HG02610 (cell line): ENCODE results near the gene AKIP1.
"Not testable (repeated sequence)": the region's sequence is repeated elsewhere in the genome, so short reads cannot be mapped to it uniquely, and the experiment has no call there.

ENCODE experiments used
- ATAC-seq: cut with Tn5 transposase; IDR thresholded peaks from one replicate; pipeline ENCODE4 v1.9.1; 2021; ENCODE audit warnings: mild to moderate bottlenecking, moderate library complexity; ENCODE audit not compliant: unreplicated experiment

AKIP1 gene

DNA sequence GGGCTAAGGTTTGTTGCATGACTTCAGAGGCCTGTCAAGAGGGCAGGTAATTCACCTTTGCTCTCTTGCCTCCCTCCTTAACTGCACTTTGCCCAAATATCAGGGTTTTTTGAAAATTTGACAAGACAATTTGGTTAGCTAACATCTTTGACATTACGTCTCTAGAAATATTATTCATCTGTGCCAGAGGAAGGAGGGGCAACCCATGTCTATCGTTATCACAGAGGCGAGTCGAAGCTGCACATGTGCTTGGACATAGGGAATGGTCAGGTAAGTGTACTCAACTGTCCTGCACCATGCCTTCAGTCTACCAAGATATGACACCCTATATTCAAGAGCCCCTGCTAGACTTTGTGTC, 3.7 kb downstream of the AKIP1 start:
- ATAC-seq, result no peak

- ATAC-seq, result no peak
These were observed 6.3 kb downstream of the AKIP1 start for GRCh38 chr11:8917157-8917825.

- no peak for ATAC-seq
These were observed 11.7 kb downstream of the AKIP1 start for GRCh38 chr11:8922691-8923090.

DNA sequence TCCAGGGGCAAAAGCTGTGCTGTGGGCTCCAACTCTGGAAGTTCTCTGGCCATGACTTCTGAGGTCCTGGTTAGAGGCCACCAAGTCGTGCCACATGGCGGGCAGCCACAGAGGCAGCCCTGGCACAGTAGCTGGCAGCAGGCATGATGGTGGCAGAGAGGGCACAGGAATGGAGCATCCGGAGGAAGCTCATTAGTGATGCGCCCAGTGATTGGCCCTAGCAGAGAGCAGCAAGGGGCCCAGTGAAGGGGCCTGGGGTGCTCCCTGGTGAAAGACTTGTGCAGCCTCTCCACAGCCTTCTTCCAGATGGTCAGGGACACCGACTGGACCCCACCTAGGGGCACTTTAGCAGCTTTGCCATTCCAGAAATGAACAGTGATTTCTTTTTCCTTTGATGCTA, 14.7 kb downstream of the AKIP1 start:
- no peak for ATAC-seq

GRCh38 chr11:8926236-8926635, 15.2 kb downstream of the AKIP1 start:
- ATAC-seq, result no peak

- no peak for ATAC-seq
These were observed 16.2 kb downstream of the AKIP1 start for GRCh38 chr11:8927233-8927632.

DNA sequence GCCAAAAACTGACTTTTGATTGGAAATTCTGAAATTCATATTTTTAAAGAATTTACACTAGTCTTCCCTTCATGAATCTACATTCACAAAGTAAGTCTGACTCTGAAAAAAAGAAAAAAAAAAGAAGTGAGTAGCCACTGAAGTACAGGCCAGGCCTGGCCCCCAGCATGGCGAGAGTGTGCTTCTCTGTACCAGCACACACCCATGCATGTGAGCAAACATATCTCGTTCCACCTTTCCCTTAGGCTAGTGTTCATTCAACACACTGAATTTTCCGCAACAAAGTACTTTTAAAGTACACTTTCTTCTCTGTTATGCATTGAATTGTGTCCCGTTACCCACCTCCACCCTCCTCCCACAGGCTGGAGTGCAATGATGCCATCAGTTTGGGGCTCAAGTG, 17.2 kb downstream of the AKIP1 start:
- no peak for ATAC-seq

GRCh38 chr11:8928981-8929615, 18.1 kb downstream of the AKIP1 start:
- ATAC-seq, result no peak

GRCh38 chr11:8930456-8931175, 19.6 kb downstream of the AKIP1 start:
- no peak for ATAC-seq

- no peak for ATAC-seq
These were observed 21.7 kb downstream of the AKIP1 start, which contains the start of gene C11orf16 for GRCh38 chr11:8932564-8933180. TSS of gene C11orf16 (minus strand) at chr11:8932947. CDS start at chr11:8932308, 639 bp downstream.

DNA sequence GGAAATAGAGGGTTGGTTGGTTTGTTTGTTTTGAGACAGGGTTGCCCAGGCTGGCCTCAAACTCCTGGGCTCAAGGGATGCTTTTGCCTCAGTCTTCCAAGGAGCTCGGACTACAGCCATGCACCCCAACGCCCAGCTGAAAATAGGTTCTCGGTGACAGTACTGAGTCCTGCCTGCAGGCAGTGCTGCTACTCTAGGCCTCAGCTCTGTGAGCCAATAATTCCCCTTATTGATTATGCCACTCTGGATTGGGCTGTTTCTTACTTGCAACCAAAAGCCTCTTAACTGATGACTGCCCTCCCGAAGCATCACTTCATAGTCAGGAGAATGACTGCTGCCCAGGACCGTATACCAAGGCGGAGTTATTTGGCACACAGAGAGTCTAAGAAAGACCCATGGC, 22.9 kb downstream of the AKIP1 start:
- ATAC-seq, result no peak

DNA sequence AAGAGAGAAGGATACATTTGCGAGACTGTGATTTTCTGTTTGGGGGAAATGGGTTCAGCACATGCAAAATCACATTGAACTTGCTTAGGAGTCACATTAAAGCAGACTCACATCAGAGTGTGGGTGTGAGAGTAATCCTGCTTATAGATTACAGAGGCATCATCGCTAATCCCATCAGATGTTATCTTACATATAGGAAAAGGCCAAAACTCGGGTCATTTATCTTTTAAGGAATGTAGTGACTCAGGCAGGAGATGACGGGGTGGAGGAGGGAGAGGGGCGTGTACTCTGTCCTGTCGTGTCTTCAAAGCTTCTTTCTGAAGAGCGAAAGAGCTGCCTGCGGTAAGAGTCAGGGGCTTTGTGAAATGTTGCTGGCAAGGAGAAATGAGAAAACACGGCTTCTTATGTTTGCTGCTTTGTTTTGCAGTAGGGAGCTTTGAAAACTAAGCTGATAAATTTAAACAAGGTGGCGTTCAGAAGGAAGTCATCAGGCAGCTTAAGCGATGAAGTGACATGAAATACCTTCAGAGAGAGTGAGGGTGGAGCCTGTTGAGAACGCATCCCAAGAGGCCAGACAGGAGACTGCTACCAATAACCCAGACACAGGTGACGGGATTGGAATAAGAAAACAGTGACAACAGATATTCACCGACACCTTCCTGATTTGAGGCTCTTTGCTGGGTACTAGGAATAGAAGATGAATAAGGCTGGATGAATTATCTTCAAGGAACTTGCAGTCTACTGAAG, 23.9 kb downstream of the AKIP1 start:
- no peak for ATAC-seq

GRCh38 chr11:8935789-8936188, 24.8 kb downstream of the AKIP1 start:
- not testable (repeated sequence) for ATAC-seq

GRCh38 chr11:8937159-8937558, 26.2 kb downstream of the AKIP1 start:
- ATAC-seq, result no peak

DNA sequence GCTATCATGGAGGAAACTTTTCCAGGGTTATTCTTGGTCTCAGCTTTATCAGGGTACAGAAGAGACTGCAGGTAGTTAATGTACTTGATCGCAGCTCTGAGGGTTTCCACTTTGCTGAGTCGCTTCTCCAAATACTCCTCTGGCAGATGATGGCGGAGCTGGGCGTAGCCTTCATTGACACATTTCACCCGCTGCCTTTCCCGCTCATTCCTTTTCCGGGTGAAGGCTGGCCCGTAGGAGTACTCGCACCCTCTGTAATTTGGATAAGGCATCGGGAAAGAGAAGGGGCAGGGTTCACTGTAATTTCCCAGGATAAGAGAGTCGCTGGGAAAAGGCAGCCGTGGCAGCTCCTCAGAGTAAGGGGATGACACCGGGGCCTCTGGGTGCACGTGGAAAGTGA, 26.7 kb downstream of the AKIP1 start:
- no peak for ATAC-seq

GRCh38 chr11:8941341-8942103, 30.5 kb downstream of the AKIP1 start:
- no peak for ATAC-seq

GRCh38 chr11:8942518-8943066, 31.6 kb downstream of the AKIP1 start, which contains the start of gene ASCL3:
TSS of gene ASCL3 (minus strand) at chr11:8943016. CDS start at chr11:8938161, 4,855 bp downstream.
- ATAC-seq, result no peak

- ATAC-seq, result no peak
These were observed 36.4 kb downstream of the AKIP1 start for GRCh38 chr11:8947230-8947943.

DNA sequence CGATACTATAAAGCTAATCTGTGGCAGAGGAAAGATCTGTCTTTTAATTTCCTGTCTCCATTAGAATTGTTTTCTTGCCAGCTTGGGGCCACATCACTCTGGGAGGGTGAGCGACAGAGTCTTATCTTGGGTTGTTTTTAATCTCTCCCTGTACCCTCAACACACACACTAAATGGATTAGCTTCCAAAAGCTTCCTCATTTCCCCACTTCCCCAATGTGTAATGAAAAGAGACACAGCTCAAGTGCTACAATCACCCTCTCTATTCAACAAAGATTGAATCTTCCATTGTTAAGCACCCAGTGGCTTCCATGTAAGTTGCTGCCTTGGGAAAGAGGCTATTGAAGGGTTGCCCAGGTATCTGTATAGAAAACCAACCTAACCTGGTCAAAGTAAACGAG, 37.9 kb downstream of the AKIP1 start:
- no peak for ATAC-seq
